ACHN (cell line): ENCODE data around the gene CDC73.
"Not testable (repeated sequence)": the region's sequence is repeated elsewhere in the genome, so short reads cannot be mapped to it uniquely, and the experiment has no call there.

Experiments
- DNase-seq: peaks from one replicate; pipeline ENCODE4 v3.0.0-alpha.2; 2015
- in situ Hi-C: cut with HindIII; loops from 2 replicates; pipeline ENCODE4 v1.10.0; 2017; ENCODE audit warnings: low sequenced_read_pairs, low pct_ligation_motif_present, low pct_unique_long_range_greater_than_20kb

Gene CDC73

GRCh38 chr1:193210996-193211395 is 89.2 kb downstream of the CDC73 start:
- in situ Hi-C loops = no loop called here
- no peak for DNase-seq

- DNase-seq = peak; percentile 40
These were observed 89.7 kb downstream of the CDC73 start for GRCh38 chr1:193211539-193211938.

GRCh38 chr1:193212637-193213036 is 90.8 kb downstream of the CDC73 start:
- in situ Hi-C loops = no loop called here
- DNase-seq = no peak

More at GRCh38 chr1:193211539-193211938, 89.7 kb downstream of the CDC73 start:
- in situ Hi-C loops = no loop called here

DNA sequence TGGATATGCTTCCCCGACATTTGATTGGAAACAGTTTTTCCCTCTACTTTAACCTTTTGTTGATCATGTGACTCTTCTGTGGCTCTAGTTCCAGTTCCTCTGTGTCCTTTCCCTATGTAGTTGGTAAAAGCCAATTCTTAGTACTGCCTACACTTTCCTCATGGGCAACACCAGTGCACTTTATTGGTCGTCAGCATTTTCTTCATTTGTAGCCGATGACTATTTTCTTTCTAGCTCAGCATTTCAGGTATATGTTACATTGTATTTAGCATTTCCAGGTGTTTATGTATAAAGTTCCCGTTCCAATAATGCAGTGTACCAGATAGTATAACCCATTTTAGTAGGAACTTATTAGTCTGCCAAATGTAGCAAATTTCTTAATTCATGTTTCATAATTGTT is 92.2 kb downstream of the CDC73 start:
- in situ Hi-C loops = no loop called here
- no peak for DNase-seq

DNA sequence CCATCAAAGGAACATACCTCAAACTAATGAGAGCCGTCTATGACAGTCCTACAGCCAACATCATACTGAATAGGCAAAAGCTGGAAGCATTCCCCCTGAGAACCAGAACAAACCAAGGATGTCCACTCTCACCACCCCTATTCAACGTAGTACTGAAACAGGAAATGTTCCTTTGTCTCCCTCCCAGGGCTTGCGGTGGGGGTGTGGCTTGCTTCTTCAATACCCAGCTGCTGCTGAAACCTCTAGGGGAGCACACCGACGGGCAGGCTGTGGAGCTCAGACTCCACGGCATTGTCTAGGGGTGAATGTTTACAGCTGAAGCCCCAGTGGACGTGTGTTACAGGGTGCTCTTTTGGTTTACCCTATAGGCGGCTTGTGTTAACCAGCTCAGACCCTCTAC is 95.1 kb downstream of the CDC73 start:
- in situ Hi-C loops = no loop called here
- DNase-seq = no peak

GRCh38 chr1:193219391-193219790 is 97.6 kb downstream of the CDC73 start:
- no peak for DNase-seq
- in situ Hi-C loops = no loop called here

GRCh38 chr1:193221651-193222050 is 99.8 kb downstream of the CDC73 start:
- no peak for DNase-seq

DNA sequence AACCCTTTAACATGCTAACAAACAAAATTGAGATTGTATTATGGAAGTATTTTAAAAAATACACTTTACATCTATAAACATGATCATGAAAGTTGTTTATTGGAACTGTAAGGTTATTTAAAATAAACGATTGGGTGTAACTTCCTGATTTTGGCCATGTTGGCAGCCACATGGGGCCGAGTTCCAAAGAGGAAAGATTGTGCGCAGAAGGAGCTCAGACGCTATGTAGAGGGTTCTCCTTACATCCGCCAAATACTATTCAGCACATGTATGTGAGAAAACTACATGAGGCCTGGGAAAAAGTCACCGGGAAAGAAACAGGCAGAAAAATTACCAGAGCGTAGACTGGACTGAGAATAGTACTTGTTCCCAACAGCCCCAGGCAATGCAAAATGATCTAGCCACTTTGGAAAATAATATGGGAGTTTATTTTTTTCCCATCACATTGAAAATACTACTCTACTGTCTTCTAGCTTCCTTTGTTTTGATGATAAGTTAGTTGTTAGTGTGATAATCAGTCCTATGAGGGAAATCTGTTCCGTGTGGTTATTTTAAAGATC is 100.3 kb downstream of the CDC73 start:
- DNase-seq = no peak
- in situ Hi-C loops = no loop called here

More at GRCh38 chr1:193221651-193222050, 99.8 kb downstream of the CDC73 start:
- in situ Hi-C loops = no loop called here

GRCh38 chr1:193229136-193229535 is 107.3 kb downstream of the CDC73 start:
- in situ Hi-C loops = no loop called here
- no peak for DNase-seq

GRCh38 chr1:193231146-193231545 is 109.3 kb downstream of the CDC73 start:
- DNase-seq, in situ Hi-C loops: not testable (repeated sequence)

- no peak for DNase-seq
- in situ Hi-C loops = no loop called here
These were observed 112.7 kb downstream of the CDC73 start for GRCh38 chr1:193234530-193234929.

DNA sequence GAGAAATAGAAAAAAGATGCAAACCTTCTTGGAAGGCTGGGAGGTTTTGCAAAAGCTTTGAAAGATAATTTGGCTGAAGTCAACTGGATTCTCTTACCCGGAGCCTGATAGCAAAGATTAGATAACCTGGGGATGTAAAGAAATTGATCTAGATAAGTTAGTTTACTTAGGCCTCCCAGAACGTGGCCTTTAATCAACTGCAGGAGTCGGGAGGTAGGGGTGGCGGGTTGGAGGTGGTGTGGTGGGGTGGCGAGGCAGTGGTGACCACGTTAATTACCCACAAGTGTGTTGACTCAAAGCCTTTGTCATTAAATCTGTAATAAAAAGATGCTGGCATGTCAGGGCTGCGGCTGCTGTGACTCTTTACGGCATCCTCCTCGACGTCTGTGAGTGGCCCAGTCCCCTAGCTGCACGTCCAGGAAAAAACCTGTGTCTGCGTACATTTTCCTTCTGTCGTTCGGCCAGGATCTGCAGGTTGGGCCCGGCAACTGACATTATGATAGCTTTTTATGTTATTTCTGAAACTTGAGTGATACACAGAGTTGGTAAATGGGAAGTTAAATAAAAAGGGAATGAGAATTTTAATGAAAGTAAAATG is 115.6 kb downstream of the CDC73 start:
- DNase-seq = no peak

GRCh38 chr1:193240609-193241008 is 118.8 kb downstream of the CDC73 start:
- no peak for DNase-seq
- in situ Hi-C loops = no loop called here

More for the DNA sequence above, 115.6 kb downstream of the CDC73 start:
- in situ Hi-C loops = no loop called here

DNA sequence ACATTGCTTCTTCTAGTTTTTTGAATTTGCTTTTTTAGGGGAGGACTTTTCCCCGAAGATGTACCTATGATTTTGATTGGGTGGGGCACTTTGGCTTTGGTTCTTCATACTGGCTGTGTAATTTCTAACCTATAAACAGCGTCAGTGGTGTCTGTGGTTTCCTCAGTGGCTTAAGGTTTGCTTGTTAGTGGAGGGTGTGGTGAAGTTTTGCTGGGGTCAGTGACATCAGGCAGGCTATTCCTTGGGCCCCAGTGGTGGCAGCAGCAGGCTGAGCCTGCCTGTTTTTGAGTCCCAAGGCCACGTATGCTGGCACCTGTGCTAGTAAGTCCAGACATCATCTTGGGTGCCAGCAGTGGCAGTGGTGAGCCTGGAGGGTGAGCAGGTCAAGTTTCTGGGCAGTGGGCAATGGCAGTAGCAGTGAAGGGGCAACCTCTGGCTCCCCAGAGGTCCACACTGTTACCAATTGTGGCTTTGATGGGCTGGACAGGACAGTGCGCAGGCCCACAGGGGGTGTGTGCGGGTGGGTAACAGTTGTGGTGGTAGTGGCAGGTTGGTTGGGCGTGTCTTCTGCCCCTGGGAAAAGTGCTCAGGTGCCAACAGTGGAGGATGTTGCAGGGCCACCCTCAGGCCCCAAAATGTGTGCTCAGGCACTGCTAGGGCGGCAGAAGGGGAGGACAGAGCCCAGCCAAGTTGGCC is 119.4 kb downstream of the CDC73 start:
- in situ Hi-C loops = no loop called here
- no peak for DNase-seq

DNA sequence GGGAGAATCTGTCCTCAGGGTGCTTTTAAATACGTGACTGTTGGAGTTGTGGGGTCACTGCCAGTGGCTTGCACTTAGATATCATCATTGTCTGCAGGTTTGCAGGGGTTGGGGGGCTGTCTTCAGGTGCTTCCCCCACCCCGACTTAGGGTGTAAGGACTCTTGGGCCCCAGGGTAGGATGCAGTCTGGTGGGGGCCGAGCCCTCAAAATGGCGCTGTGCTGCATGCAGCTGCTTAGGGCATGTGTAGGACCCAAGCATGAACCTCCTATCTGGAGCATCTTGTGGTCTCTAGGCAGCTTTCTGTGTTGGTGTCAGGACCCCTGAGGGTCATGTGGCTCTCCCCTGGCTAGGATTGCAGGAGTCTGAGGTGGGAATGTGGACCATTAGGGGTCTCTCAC is 120.2 kb downstream of the CDC73 start:
- DNase-seq = no peak
- in situ Hi-C loops = no loop called here

GRCh38 chr1:193249187-193249586 is 127.4 kb downstream of the CDC73 start:
- in situ Hi-C loops = no loop called here
- no peak for DNase-seq

- no peak for DNase-seq
- in situ Hi-C loops = no loop called here
These were observed 130.1 kb downstream of the CDC73 start for GRCh38 chr1:193251950-193252349.

- DNase-seq = no peak
- in situ Hi-C loops = no loop called here
These were observed 134.2 kb downstream of the CDC73 start for GRCh38 chr1:193256019-193256418.

DNA sequence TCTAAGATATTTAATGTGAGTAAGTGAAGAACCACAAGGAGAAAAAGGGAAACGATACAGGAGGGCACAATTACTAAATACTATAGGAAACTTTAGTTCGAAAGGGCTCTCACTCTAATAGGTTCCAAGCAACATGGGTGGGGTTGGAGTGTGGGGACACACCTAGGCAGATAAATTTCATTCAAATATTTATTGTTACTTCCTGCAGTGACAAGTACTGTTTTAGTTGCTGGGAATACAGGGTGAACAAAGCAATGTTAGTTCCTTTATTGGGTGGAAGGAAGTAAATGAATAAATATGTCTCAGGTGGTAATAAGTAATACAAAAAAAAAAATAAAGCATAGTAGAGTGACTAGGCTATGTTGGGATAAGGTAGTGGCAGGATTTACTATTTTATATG is 137.8 kb downstream of the CDC73 start:
- DNase-seq = no peak
- in situ Hi-C loops = no loop called here
